Measurements from ENCODE around the gene KBTBD7.

Gene KBTBD7, protein sequence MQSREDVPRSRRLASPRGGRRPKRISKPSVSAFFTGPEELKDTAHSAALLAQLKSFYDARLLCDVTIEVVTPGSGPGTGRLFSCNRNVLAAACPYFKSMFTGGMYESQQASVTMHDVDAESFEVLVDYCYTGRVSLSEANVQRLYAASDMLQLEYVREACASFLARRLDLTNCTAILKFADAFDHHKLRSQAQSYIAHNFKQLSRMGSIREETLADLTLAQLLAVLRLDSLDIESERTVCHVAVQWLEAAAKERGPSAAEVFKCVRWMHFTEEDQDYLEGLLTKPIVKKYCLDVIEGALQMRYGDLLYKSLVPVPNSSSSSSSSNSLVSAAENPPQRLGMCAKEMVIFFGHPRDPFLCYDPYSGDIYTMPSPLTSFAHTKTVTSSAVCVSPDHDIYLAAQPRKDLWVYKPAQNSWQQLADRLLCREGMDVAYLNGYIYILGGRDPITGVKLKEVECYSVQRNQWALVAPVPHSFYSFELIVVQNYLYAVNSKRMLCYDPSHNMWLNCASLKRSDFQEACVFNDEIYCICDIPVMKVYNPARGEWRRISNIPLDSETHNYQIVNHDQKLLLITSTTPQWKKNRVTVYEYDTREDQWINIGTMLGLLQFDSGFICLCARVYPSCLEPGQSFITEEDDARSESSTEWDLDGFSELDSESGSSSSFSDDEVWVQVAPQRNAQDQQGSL

DNA sequence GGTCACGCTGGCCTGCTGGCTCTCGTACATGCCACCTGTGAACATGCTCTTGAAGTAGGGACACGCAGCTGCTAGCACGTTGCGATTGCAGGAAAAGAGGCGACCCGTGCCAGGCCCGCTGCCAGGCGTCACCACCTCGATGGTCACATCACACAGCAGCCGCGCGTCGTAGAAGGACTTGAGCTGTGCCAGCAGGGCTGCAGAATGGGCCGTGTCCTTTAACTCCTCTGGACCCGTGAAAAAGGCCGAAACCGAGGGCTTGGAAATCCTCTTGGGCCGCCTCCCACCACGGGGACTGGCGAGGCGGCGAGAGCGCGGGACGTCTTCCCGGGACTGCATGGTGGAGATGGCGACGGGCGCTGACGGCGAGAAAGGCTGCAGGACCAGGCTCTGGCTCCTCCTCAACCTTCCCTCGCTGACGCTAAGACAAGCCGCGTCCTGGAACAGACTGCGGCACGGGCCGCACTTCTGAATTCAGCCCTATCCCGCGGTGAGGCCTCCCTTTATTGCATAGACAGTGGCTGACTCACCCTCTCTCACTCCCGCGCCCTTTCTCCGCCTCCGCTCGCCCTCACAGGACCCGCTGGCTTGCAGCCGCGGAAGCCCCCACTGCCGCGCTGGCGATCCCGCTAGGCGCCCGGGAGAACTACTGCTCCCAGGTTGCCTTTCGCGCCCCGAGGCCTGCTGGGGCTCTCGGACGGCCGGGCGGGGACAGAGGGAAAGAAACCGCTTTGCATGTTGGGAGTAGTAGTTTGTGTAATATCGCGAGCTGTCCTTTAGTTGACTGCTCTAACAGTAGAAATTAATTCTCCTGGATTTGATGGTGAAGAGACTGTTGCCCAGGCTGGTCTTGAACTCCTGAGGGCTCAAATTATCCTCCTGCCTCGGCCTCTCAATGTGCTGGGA is at the start of gene KBTBD7:
Gene KBTBD7, minus strand, starts transcription at position 651 of the 906 bp plus-strand sequence. Its CDS starts 312 bp downstream, at position 339.
- peak; percentile 91 to 96 for DNase-seq (ENCODE audit: low read depth in 2 of 2)

- no peak for DNase-seq (ENCODE audit: low read depth in 2 of 2)
Measured at GRCh38 chr13:41241626-41242025, 47.3 kb upstream of the KBTBD7 start.

- DNase-seq (ENCODE audit: low read depth in 2 of 2): no peak
Measured at GRCh38 chr13:41236369-41236768, 42.0 kb upstream of the KBTBD7 start.

DNA sequence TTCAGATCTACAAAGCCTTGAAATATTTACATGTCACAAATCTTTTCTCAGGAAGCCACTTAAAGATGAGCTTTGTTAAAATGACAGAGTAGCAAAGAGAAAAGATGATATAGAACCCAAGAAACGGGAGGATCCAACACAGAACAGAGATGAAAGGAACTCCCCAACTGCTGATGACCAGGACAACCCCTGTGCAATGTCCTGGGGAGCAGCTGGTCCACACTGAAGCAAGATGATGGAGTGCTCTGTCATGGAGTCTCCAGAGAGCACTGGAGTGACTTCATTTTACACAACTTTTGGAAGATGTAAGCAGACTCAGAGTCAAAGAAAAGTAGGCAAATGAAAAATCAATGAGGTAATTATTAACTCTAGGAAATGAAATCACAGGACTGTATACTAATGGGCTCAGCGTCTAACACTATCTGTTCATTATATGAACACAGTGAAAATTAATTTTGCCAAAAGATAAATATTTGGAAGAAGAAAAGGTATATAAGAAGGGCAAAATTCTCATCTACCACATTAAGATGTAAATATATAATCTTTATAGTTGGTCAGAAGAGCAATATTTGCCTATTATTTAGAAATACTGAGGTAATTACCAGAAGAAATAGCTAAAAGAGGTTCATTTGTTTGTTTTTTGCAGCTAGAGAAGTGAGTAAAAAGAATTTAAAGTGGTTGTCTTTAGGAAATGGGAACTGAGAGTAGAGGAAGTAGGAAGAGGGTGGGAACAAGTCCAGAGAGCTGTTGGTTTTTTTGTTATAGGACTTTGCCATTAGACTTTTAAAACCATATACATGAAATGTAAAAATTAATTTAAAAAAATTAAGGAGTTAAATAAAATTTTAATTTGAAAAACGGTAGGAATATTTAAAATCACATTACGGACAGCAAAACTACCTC is 38.5 kb upstream of the KBTBD7 start:
- no peak for DNase-seq (ENCODE audit: low read depth in 2 of 2)

DNA sequence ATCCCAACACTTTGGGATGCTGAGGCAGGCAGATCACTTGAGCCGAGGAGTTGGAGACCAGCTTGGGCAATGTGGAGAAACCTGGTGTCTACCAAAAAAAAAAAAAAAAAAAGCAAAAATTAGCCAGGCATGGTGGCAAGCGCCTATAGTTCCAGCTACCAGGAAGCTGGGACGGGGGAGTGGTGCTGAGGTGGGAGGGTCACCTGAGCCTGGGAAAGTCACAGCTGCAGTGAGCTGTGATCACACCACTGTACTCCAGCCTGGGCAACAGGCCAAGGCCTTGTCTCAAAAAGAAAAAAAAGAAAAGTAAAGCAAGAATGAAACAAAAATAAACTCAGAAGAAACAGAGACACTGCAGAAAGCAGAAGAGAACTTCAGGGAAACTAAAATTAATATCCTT is 37.4 kb upstream of the KBTBD7 start:
- no peak for DNase-seq (ENCODE audit: low read depth in 2 of 2)

GRCh38 chr13:41231025-41231677 is 36.8 kb upstream of the KBTBD7 start:
- DNase-seq (ENCODE audit: low read depth in 2 of 2): no peak

DNA sequence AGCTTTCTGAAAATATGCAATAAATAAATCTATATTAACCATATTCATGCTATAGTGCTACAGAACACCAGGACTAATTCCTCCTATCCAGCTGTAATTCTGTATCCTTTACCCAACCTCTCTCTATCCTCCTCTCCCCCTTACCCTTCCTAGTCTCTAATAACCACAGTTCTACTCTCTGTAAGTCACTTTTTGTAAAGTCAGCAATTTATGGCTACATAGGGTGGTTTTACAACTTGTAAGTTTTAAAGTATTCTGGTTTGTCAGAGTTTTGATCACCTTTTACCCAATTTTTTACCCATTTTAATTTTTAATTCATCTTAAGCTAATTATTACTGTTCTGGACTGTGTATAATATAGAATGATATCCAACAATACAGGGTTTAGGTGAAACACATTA is 35.0 kb upstream of the KBTBD7 start:
- no peak for DNase-seq (ENCODE audit: low read depth in 2 of 2)

DNA sequence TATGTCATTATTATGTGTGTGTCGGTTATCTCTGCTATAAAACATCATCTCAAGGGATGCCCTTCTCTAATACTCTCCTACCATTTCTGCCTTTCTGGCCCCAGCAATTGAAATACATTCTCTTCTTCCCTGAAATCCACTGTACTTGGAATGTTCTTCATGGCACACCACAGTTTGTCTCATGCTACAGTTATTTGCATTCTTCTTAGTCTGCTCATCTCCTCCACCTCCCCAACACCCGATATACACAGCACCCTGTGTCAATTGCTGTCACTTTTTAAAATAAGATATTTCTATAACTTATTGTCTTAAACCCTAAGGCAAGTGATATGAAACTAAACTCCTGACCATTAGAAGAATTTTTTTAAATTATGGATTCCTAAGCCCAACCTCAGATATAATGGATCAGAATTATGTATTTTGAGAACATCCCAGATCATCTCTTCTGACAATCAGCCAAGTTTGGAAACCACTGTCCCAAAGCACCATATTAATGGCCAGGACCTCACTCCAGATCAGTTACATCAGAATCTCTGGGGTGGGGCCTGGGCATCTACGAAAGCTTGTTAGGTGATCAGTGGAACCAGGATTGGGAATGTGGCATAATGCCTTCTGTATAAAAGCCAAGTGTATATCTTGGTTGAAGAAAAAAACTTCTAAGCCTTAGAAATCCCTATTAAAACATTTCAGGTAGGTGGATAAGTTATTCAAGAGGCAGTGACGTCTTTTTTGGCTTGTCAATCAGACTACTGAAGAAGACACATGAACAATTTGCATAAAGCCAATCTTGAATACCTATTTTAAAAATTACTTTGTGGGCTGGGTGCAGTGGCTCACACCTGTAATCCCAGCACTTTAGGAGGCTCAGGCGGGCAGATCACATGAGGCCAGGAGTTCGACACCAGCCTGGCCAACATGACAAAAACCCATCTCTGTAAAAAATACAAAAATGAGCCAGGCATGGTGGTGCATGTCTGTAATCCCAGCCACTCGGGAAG is 30.0 kb upstream of the KBTBD7 start:
- DNase-seq (ENCODE audit: low read depth in 2 of 2): no peak

DNA sequence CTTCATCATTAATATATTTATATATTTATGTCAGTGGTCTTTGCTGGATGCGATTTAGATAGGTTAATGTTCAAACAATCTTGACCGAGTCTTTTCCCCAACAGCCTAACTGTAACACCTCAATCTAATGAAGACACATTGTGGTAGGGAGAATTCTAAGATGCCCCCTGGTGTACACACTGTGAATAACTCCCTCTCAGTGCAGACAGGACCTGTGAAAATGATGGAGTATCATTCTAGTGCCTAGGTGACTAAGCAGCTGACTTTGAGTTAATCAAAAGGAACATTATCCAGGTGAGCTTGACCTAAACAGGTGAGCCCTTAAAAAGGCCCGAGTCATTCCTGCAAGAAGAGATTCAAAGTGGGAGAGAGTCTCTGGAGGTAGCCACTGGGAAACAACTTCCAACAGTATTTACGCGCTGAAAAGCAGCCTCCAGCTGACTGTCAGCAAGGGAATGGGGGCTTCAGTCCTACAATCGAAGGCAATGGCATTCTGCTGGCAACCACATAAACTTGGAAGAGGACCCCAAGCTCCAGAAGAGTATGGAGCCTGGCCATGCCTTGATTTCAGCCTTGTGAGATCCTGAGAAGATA is 28.0 kb upstream of the KBTBD7 start:
- DNase-seq (ENCODE audit: low read depth in 2 of 2): peak; percentile 10 to 19

GRCh38 chr13:41220401-41220800 is 26.0 kb upstream of the KBTBD7 start:
- DNase-seq (ENCODE audit: low read depth in 2 of 2): no peak

GRCh38 chr13:41216160-41216559 is 21.8 kb upstream of the KBTBD7 start:
- DNase-seq (ENCODE audit: low read depth in 2 of 2): no peak

GRCh38 chr13:41213919-41214318 is 19.6 kb upstream of the KBTBD7 start:
- no peak for DNase-seq (ENCODE audit: low read depth in 2 of 2)

GRCh38 chr13:41213316-41213715 is 18.9 kb upstream of the KBTBD7 start:
- DNase-seq (ENCODE audit: low read depth in 2 of 2): no peak

GRCh38 chr13:41212881-41213280 is 18.5 kb upstream of the KBTBD7 start:
- no peak for DNase-seq (ENCODE audit: low read depth in 2 of 2)

DNA sequence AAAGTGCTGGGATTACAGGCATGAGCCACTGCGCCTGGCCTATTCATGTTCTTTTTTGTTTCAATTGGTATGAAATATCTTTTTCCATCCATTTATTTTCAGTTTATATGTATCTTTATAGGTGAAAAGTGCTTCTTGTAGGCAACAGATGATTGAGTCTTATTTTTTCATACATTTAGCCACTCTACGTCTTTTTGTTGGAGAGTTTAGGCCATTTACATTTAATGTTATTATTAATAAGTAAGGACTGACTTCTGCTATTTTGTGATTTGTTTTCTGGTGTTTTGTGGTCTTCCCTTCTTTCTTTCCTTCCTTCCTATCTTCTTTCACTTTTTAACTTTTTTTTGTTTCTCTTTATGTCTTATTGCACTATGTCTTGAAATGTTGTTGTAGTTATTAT is 16.7 kb upstream of the KBTBD7 start:
- DNase-seq (ENCODE audit: low read depth in 2 of 2): no peak

- no peak for DNase-seq (ENCODE audit: low read depth in 2 of 2)
Measured at GRCh38 chr13:41206467-41206866, 12.1 kb upstream of the KBTBD7 start.

DNA sequence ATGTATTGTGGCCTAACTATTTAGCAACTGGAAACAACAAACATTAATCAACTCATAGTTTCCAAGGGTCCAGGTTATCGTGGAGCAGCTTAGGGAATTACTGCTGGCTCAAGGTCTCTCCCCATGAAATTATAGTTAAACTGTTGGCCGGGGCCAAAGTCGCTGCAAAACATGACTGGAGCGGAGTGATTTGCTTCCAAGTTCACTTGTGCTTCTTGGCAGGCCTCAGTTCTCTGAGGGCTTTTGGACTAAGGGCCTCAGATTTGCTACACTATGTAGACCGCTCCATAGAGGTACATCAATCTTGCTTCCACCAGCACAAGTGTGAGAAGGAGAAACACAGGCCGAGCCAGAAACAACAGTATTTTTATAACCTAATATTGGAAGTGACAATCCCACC is 9.4 kb upstream of the KBTBD7 start:
- no peak for DNase-seq (ENCODE audit: low read depth in 2 of 2)

DNA sequence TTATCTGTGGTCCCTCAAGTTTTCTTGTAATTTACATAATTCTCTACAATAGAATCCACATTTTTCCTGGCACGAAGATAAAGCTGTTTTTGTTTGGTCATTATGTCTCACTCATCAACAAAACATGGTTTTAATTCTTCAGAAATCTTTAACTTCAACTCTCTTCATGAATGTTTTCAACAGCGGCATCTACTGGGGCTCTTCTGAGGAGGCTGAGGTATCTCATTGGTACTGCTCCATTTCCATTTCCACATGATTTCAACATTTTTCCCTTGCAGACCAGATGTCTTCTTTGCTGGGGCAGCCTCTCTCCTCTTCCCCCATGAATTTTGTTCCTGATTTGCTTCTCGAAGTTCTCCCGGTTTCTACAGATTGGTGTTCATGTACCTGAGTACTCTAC is 5.8 kb upstream of the KBTBD7 start:
- DNase-seq (ENCODE audit: low read depth in 2 of 2): no peak

- DNase-seq (ENCODE audit: low read depth in 2 of 2): no peak
Measured at GRCh38 chr13:41199526-41199925, 5.2 kb upstream of the KBTBD7 start.

All from stimulated activated CD8-positive, alpha-beta memory T cell treated with anti-CD3 and anti-CD28 coated beads, Interleukin-7, amount 100 ng/mL, for 4 hours (primary cell).